SK-N-SH (cell line): Measurements from ENCODE around the gene MAN1B1. TPM values are rescaled to one million over a fixed set of nuclear protein-coding genes. Genes with fewer than 3 reads are reported as not detected.
A peak's percentile ranks its signal among the peaks of the same experiment; 100 is the strongest.

ENCODE experiments used
- CTCF ChIA-PET: fragments of 300-600, 350-600 bp; formaldehyde crosslinking; extraction: SDS; loops from one replicate; lab custom pipeline; 2021; lab: Yijun Ruan, JAX
- POLR2A ChIA-PET: fragments of 350-600 bp; sonication (Branson Sonifier 250); formaldehyde crosslinking; extraction: SDS; loops from one replicate; lab custom pipeline; 2020; ENCODE audit warnings: antibody characterized with exemption, inconsistent platforms; lab: Yijun Ruan, JAX
- DNase-seq: peaks from one replicate; pipeline ENCODE4 v3.0.0; 2012
- H2AFZ ChIP-seq: fragments of 200-600 bp; sonication (generic); 2 replicates; pipeline ENCODE4 v1.8.1; 2016; ENCODE audit warnings: antibody characterized with exemption, mild to moderate bottlenecking, low read depth
- H3F3A ChIP-seq: fragments of 200-600 bp; sonication (generic); replicated peaks from 2 replicates; pipeline ENCODE3; 2016; ENCODE audit warnings: antibody characterized with exemption, mild to moderate bottlenecking; ENCODE audit not compliant: insufficient read depth
- H3K27ac ChIP-seq, 2 experiments: fragments of 200-500 bp in 1 of 2; fragments of 200-600 bp in 1 of 2; sonication (Bioruptor generic) in 1 of 2; sonication (generic), shearing (Covaris generic) in 1 of 2; 2 replicates each; pipeline versions ENCODE4 v1.5.1 to v1.6.1; 2014 to 2016; ENCODE audit warnings: low read depth in 2 of 2, inconsistent platforms in 1 of 2, low read length in 1 of 2, mild to moderate bottlenecking in 1 of 2, mixed read lengths in 1 of 2
- H3K27me3 ChIP-seq: fragments of 200-600 bp; sonication (generic), shearing (Covaris generic); 2 replicates; pipeline ENCODE4 v1.6.1; 2016; ENCODE audit warnings: mixed run types; ENCODE audit not compliant: insufficient read depth
- H3K36me3 ChIP-seq, 2 experiments: fragments of 200-500 bp in 1 of 2; fragments of 200-600 bp in 1 of 2; sonication (Bioruptor generic) in 1 of 2; sonication (generic) in 1 of 2; replicated peaks in 1 of 2; 2 replicates each; pipeline versions ENCODE3 to v1.5.1; 2014 to 2016; ENCODE audit warnings: low read length in 1 of 2, mild to moderate bottlenecking in 1 of 2; ENCODE audit not compliant: insufficient read depth in 2 of 2, control insufficient read depth in 1 of 2
- H3K4me1 ChIP-seq, 2 experiments: fragments of 200-500 bp in 1 of 2; fragments of 200-600 bp in 1 of 2; sonication (Bioruptor generic) in 1 of 2; sonication (generic), shearing (Covaris generic) in 1 of 2; 2 replicates each; pipeline versions ENCODE4 v1.5.1 to v1.6.1; 2014 to 2016; ENCODE audit warnings: low read depth in 1 of 2, low read length in 1 of 2, mixed run types in 1 of 2; ENCODE audit not compliant: insufficient read depth in 2 of 2, control insufficient read depth in 1 of 2
- H3K4me2 ChIP-seq: fragments of 200-600 bp; sonication (generic), shearing (Covaris generic); 2 replicates; pipeline ENCODE4 v1.6.1; 2017; ENCODE audit warnings: mixed run types
- H3K4me3 ChIP-seq, 2 experiments: fragments of 200-500 bp in 1 of 2; fragments of 200-600 bp in 1 of 2; sonication (Bioruptor generic) in 1 of 2; sonication (generic), shearing (Covaris generic) in 1 of 2; 2 replicates each; pipeline versions ENCODE4 v1.5.1 to v1.8.1; 2014 to 2016; ENCODE audit warnings: low read depth in 2 of 2, inconsistent platforms in 1 of 2, low read length in 1 of 2, mild to moderate bottlenecking in 1 of 2, mixed read lengths in 1 of 2, moderate library complexity in 1 of 2
- H3K79me2 ChIP-seq: fragments of 200-600 bp; sonication (generic); 2 replicates; pipeline ENCODE4 v1.8.1; 2017; ENCODE audit warnings: mild to moderate bottlenecking; ENCODE audit not compliant: insufficient read depth
- H3K9ac ChIP-seq: fragments of 200-600 bp; sonication (generic); 2 replicates; pipeline ENCODE4 v1.6.1; 2017; ENCODE audit warnings: mixed run types
- H3K9me2 ChIP-seq: fragments of 200-600 bp; sonication (generic); 2 replicates; pipeline ENCODE4 v1.6.1; 2017; ENCODE audit warnings: mixed run types
- H3K9me3 ChIP-seq: fragments of 200-600 bp; sonication (generic); 2 replicates; pipeline ENCODE4 v1.6.1; 2017; ENCODE audit warnings: mixed run types, mild to moderate bottlenecking, moderate library complexity
- H4K20me1 ChIP-seq: fragments of 200-600 bp; sonication (generic); 2 replicates; pipeline ENCODE4 v1.6.1; 2017; ENCODE audit warnings: mild to moderate bottlenecking, mixed run types; ENCODE audit not compliant: insufficient read depth
- CHD2 ChIP-seq: fragments of 150-350 bp; IDR thresholded peaks from 2 replicates; pipeline ENCODE4 v1.6.1; 2018; ENCODE audit warnings: low read length; ENCODE audit not compliant: partially characterized antibody
- FOXM1 ChIP-seq: IDR thresholded peaks from 2 replicates; pipeline ENCODE4 v1.4.0; 2012; ENCODE audit warnings: low read depth, mild to moderate bottlenecking
- MAX ChIP-seq: IDR thresholded peaks from 2 replicates; pipeline ENCODE4 v1.4.0; 2012; ENCODE audit warnings: low read depth
- MXI1 ChIP-seq: IDR thresholded peaks from 2 replicates; pipeline ENCODE4 v1.6.1; 2012; ENCODE audit warnings: mild to moderate bottlenecking, low read depth, low read length, improper control_type of control experiment
- NRF1 ChIP-seq: IDR thresholded peaks from 2 replicates; pipeline ENCODE4 v1.6.1; 2012; ENCODE audit warnings: low read depth, mild to moderate bottlenecking, low read length
- POLR2AphosphoS5 ChIP-seq: IDR thresholded peaks from 2 replicates; pipeline ENCODE4 v1.6.1; 2012; ENCODE audit warnings: low read depth, low read length
- REST ChIP-seq: IDR thresholded peaks from 2 replicates; pipeline ENCODE4 v1.6.1; 2012; ENCODE audit warnings: mild to moderate bottlenecking, low read depth, low read length, moderate library complexity
- RFX5 ChIP-seq: IDR thresholded peaks from 2 replicates; pipeline ENCODE4 v1.6.1; 2012; ENCODE audit warnings: mild to moderate bottlenecking, improper control_type of control experiment, low read length
- RXRA ChIP-seq: IDR thresholded peaks from 2 replicates; pipeline ENCODE4 v1.4.0; 2012; ENCODE audit warnings: low read depth, mild to moderate bottlenecking, borderline replicate concordance
- SIN3A ChIP-seq: IDR thresholded peaks from 2 replicates; pipeline ENCODE4 v1.6.1; 2012; ENCODE audit warnings: low read depth, mild to moderate bottlenecking, low read length, moderate library complexity, borderline replicate concordance
- SMC3 ChIP-seq: IDR thresholded peaks from 2 replicates; pipeline ENCODE4 v1.6.1; 2012; ENCODE audit warnings: low read depth, low read length, improper control_type of control experiment
- TAF1 ChIP-seq: IDR thresholded peaks from 2 replicates; pipeline ENCODE4 v1.6.1; 2012; ENCODE audit warnings: low read depth, mild to moderate bottlenecking, low read length, moderate library complexity, borderline replicate concordance
- YY1 ChIP-seq: IDR thresholded peaks from 2 replicates; pipeline ENCODE4 v1.4.0; 2012; ENCODE audit warnings: low read depth, mild to moderate bottlenecking
- ZBTB33 ChIP-seq: IDR thresholded peaks from 2 replicates; pipeline ENCODE4 v1.4.0; 2012; ENCODE audit warnings: low read depth, borderline replicate concordance
- WGBS: methylation state at CpG from one replicate; pipeline ENCODE4 v1.1.6; 2017; ENCODE audit warnings: low lambda C conversion rate; 5-methylcytosine and 5-hydroxymethylcytosine counted together
- polyA plus RNA-seq, 3 experiments: library from polyadenylated mRNA; depleted of rRNA; stranded (reverse); fragments of >200 nt; gene quantifications; 2 replicates each; pipeline ENCODE4 v1.2.3, GENCODE V29; 2012

Gene MAN1B1
- polyA plus RNA-seq, 1 of the 3 experiments (the other 2 are of a cell fraction): 57.8 TPM

DNA sequence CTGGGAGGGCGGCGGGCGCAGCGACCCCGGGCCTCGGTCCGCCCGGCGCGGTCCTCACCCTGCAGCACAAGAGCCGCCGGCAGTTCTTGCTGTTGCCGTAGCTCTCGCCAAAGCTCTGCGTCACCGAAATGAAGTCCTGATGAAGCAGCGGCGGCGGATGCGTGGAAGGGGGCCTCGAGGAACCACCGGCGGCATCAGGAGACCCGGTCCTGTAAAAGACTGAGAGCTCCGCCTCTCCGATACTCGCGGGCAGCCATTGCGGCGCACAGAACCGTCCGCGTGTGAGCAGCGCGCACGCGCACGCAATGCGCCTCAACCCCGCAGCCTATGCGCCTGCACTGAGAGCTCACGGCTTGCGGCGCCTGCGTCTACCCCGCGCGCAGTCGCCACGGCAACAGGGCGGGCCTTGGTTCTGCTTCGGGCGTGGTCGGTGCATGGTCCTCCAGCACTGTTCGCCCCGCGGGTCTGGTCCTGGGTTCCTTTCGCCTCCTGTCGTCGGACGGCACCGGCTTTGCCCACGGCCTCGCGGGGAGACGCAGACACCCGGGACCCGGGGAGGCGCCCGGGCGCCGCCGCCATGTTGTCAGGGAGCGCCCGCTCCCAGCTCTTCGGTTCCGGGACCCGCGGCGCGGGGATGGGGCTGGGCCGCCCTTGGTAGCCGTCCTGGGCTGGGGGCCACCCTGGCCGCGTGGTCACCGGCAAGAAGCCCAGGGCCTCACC lies 42.8 kb downstream of the MAN1B1 start:
- CTCF ChIA-PET: interaction anchor here (0.9 to 2.7 kb wide), 14 partner anchors 9 to 107 kb away, joined by 3 to 14 read pairs (median 4); partner anchors contain the start of genes GRIN1, LRRC26 and NPDC1
- WGBS: 0% methylated on average over 7 of the region's 86 CpGs

More for the DNA sequence above, 42.8 kb downstream of the MAN1B1 start:
- peak overlapping the region; percentile 91 for H2AFZ ChIP-seq
- peak; percentile 94 for TF ChIP-seq TAF1
- no peak for TF ChIP-seq SMC3
- peak; percentile 94 for TF ChIP-seq MXI1
- TF ChIP-seq ZBTB33: no peak
- TF ChIP-seq POLR2AphosphoS5: peak; percentile 83
- TF ChIP-seq YY1: peak; percentile 92
- TF ChIP-seq NRF1: peak; percentile 94
- TF ChIP-seq FOXM1: no peak
- TF ChIP-seq CHD2: peak; percentile 19
- TF ChIP-seq RFX5: no peak
- 0 out of 2 replicates have a peak, but pooled peaks have one; percentile 6 for TF ChIP-seq REST
- TF ChIP-seq MAX: peak; percentile 39; the same call in 1 of the 2 replicates
- no peak for TF ChIP-seq RXRA
- TF ChIP-seq SIN3A: peak; percentile 65; the same call in 1 of the 2 replicates
- TF ChIP-seq, all 33 proteins: peak for 9
- H3K27ac ChIP-seq: peak overlapping the region; percentile 56 to 87
- DNase-seq: peak; percentile 96
- H3K9me3 ChIP-seq: no peaks in the 10 kb centered on the region
- no peaks in the 10 kb centered on the region for H3K36me3 ChIP-seq
- H3K9ac ChIP-seq: peak overlapping the region; percentile 82
- H3K9me2 ChIP-seq: no peaks in the 10 kb centered on the region
- no peaks in the 10 kb centered on the region for H3K27me3 ChIP-seq
- peaks cover 3% of the 10 kb centered on the region for H3F3A ChIP-seq
- peak overlapping the region; percentile 89 for H3K4me2 ChIP-seq
- H3K4me3 ChIP-seq: peak overlapping the region; percentile 77 to 89
- H3K79me2 ChIP-seq: peaks cover 46% of the 10 kb centered on the region
- POLR2A ChIA-PET: interaction anchor here (0.6 to 2.6 kb wide), 18 partner anchors 9 to 125 kb away, joined by 3 to 32 read pairs (median 4); partner anchors contain the start of genes GRIN1, LRRC26, MAN1B1 and NELFB
- H3K4me1 ChIP-seq: peaks cover 3 to 18% of the 10 kb centered on the region in 2 experiments; a peak in 3 of 4 replicates
- no peaks in the 10 kb centered on the region for H4K20me1 ChIP-seq
